Endometrium (tissue), 2 donors: ENCODE measurements around the gene SH2D3C.

ENCODE experiments used
- FAIRE-seq: peaks from 2 replicates; lab custom pipeline; 2012; peaks lifted over from hg19 to GRCh38; lab: Jason Lieb, UNC
- donor health status: control.
- donor health status: control.

The SH2D3C gene

DNA sequence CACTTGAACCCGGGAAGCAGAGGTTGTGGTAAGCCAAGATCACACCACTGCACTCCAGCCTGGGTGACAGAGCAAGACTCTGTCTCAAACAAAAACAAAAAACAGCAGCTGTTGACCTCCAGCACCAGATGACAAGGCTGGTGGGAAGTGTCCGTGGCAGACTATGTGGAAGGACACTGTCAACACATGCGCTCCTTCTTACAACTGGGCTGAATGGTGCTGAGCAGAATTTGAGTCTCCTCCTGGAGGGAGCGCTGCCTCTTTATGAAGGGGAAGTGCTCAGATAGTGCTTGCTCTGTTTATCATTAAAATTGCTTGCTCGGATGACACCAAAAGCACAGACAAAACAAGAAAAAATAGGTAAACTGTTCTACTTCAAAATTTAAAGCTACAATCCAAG, 80.9 kb downstream of the SH2D3C start:
- no peak for FAIRE-seq

DNA sequence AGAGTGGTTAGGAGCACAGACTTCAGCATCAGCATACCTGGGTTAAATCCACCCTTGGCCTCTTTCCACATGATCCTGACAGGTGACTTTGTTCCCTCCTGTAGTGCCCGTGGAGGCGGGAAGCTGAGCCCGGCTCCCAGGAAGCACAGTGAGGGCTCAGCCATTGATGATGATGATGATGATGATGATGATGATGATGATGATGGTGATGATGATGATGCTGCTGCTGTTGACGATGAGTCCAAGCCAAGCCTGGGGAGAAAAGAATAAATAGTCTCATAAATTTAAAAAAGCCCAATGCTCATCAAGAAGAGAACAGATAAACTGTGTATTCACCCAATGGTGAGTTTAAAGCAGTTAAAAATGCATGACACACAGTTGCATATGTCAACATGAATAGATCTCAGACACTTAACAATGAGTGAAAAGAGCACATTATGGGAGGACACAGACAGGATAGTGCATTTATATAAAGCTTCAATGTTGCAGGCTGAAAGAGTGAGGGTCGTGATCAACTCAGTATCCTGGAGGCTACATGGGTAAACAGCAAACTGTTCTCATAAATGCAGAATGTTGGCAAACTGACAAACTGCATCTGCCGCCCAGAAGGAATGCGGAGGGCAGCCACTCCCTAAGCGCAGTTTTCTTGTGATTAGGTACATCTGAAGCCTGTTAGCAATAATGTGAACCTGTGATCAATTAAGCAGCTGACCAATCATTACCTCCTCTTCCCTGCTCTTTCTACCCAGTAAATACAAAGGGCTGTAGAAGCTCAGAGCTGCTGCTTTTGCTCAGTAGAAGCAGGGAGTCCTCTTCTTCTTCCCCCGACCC, 83.4 kb downstream of the SH2D3C start:
- no peak for FAIRE-seq

DNA sequence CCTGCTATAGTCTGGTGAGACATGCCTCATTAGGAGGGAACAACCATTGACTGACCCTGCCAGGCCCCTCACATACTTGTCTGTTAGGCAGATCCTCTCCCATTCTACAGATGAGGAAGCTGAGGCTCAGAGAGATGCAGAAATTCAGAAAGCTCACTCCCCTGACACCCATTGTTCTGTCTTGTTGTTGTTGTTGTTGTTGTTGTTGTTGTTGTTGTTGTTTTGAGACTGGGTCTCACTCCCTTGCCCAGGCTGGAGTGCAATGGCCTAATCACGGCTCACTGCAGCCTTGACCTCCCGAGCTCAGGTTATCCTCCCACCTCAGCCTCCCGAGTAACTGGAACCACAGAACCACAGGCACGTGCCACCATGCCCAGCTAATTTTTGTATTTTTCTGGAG, 84.8 kb downstream of the SH2D3C start:
- no peak for FAIRE-seq

DNA sequence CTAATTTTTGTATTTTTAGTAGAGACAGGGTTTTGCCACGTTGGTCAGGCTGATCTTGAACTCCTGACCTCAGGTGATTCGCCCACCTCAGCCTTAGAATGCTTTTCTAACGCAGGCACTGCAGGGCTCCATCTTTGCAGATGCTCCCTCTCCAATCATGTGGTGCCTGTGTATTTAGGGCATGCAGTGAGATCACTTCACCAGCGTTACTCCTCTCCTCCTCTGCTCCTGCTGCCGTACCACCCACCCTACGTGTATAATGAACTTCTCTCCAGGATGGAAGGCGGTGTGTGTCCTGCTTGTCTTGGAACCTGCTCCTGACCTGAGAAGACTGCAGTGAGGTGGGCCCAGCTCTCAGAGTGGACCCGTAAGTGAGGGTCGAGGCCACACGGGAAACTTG, 85.3 kb downstream of the SH2D3C start:
- FAIRE-seq = no peak

DNA sequence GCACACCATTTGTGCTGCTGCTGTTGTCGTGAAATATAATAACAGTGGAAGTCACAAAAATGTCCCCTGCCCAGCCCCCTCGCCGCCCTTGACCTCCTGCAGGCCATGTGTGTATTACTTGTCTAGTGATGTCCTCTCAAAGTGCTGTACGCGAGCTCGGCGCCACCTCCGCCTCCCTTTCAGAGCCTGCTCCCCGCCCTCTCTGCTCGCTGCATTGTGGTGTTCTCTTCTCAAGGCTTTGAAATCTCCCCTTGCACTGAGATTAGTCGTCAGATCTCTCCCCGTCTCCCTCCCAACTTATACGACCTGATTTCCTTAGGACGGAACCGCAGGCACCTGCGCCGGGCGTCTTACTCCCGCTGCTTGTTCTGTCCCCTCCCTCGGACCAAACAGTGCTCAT, 86.4 kb downstream of the SH2D3C start:
- FAIRE-seq = no peak

DNA sequence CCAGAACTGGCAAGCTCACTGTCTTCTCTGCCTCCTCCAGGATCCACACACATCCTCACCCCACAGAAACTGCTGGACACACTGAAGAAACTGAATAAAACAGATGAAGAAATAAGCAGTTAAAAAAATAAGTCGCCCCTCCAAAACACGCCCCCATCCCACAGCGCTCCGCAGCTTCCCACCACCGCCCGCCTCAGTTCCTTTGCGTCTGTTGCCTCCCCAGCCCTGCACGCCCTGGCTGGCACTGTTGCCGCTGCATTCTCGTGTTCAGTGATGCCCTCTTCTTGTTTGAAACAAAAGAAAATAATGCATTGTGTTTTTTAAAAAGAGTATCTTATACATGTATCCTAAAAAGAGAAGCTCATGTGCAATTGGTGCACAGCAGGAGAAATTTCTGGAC, 87.7 kb downstream of the SH2D3C start:
- no peak for FAIRE-seq

DNA sequence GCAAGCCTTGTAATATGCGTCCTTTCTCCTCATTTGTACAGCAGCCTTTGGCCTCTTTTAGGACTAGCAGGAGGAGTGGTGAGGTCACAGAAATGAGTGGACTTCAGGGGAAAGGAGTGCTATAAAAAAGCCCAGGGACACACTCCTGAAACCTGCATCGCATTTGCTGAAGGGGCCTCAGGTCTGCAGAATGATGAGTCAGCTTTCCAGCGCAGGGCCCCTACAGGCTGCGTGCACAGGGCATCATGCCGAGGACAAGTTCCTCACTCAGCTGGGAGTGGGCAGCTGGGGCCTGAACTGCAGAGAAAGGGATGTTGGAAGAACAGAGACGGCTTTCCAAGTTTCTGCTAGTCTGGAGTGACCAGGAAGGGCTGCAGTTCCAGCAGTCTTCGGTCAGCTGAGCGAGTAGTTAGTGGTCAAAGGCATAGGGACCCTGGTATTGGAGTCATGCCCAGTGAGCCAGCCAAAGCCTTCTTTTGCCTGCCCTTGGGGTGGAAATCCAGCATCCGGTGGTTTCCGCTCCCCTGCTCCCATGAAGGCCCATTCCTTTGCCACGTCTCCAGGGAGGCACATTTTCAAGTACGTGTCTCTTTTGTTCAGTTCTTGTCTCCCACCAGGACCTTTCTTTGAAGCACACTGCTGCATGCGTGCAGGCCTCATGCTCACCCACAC, 89.0 kb downstream of the SH2D3C start:
- no peak for FAIRE-seq
